NT2/D1 (cell line): Measurements from ENCODE around the gene PRPF38A.

Experiments used
- SUZ12 ChIP-seq: IDR thresholded peaks from 2 replicates; pipeline ENCODE4 v1.6.1; 2011; ENCODE audit not compliant: insufficient read length, insufficient read depth; ENCODE audit errors: extremely low read depth
- YY1 ChIP-seq: IDR thresholded peaks from 2 replicates; pipeline ENCODE4 v1.6.1; 2011; ENCODE audit not compliant: insufficient read length, insufficient read depth
- ZNF274 ChIP-seq: IDR thresholded peaks from 2 replicates; pipeline ENCODE4 v1.6.1; 2011; ENCODE audit warnings: mild to moderate bottlenecking, low read depth, low read length

DNA sequence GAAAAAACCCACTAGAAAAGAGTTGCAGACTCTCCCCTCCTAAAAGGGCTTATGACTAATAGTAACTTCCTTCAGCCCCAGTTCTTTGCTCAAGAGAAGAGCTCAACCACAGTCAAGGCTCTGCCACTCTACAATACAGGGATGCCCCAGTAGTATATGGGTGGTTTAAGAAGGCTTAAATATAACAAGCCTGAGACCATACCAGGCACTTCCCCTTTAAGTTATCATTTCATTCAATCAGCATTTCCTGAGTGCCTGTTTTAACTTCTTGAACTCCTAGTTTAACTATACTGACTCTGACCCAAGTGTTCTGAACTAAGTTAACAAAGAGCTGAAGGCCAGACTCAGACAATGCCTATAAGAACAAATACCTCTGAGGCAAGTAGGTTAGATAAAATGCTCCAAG lies 19.8 kb downstream of the PRPF38A start:
- TF ChIP-seq ZNF274 = no peak
- no peak for TF ChIP-seq YY1
- no peak for TF ChIP-seq SUZ12
